Erythroblast (primary cell): ENCODE measurements around the gene ZKSCAN7.

ENCODE experiments used
- GATA1 ChIP-seq: IDR thresholded peaks from 2 replicates; pipeline ENCODE4 v1.6.1; 2011; ENCODE audit warnings: low read depth, mild to moderate bottlenecking, control low read depth, low read length, moderate library complexity
- POLR2A ChIP-seq: IDR thresholded peaks from 2 replicates; pipeline ENCODE4 v1.6.1; 2011; ENCODE audit warnings: mild to moderate bottlenecking, low read length

DNA sequence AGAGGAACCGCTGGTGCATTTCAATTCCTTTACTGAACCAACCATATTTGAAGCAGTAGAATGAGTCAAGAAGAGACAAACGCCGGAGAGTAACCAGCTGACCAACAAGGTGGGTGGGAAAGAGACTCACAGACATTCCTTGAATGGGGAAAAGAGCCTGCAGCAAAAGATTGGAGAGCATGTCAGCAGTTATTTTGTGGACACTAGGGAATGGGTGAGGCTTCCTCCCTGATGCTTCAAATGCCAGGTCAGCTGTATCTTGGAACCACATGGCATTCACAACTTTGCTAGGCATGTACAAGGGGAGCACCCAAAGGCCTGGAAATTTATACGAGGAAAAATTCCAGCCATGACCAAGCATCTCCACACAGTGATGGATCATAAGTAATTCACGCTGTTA lies 29.9 kb upstream of the ZKSCAN7 start:
- TF ChIP-seq POLR2A = no peak
- no peak for TF ChIP-seq GATA1
